T-cell (primary cell): Measurements from ENCODE around the gene PDRG1. TPM values are rescaled to one million over a fixed set of nuclear protein-coding genes. Genes with fewer than 3 reads are reported as not detected.

Source experiments
- ATAC-seq, 4 experiments: fragments of 200-7000 bp in 3 of 4; fragments of 150-1000 bp in 1 of 4; cut with Tn5 transposase; replicated peaks in 1 of 4; 1 replicate in 3 of 4; 2 replicates in 1 of 4; pipeline ENCODE4 v1.10.0; 2021; ENCODE audit warnings: moderate library complexity in 3 of 4, mild to moderate bottlenecking in 2 of 4, moderate number of reproducible peaks in 1 of 4
- CTCF ChIA-PET, 2 donors: fragments of 300-600 bp; sonication (Branson Sonifier 250); formaldehyde crosslinking; loops; one replicate each; lab custom pipeline; 2022; ENCODE audit warnings: antibody characterized with exemption in 2 of 2; lab: Charles Lee
- POLR2A ChIA-PET, 2 donors: fragments of 300-600 bp; sonication (Branson Sonifier 250); formaldehyde crosslinking; loops; one replicate each; lab custom pipeline; 2022; ENCODE audit warnings: antibody characterized with exemption in 2 of 2; lab: Charles Lee
- DNase-seq, 35 experiments: peaks; one replicate each; pipeline versions ENCODE4 v3.0.0 to v3.0.0-alpha.2; 2013 to 2023
- H3K27ac ChIP-seq: one replicate; pipeline ENCODE4 v1.5.1; 2013; ENCODE audit warnings: low read length
- H3K27me3 ChIP-seq, 2 experiments: replicated peaks in 1 of 2; 1 replicate in 1 of 2; 2 replicates in 1 of 2; pipeline versions ENCODE4 v1.6.1 to v1.7.0; 2013; ENCODE audit warnings: low read length in 1 of 2, mixed read lengths in 1 of 2; ENCODE audit not compliant: control insufficient read depth in 2 of 2, insufficient read depth in 2 of 2; ENCODE audit errors: extremely low read depth in 1 of 2
- H3K36me3 ChIP-seq, 2 donors: 1 replicate in 1 of 2; 2 replicates in 1 of 2; pipeline versions ENCODE4 v1.6.1 to v1.7.0; 2013; ENCODE audit warnings: low read length in 1 of 2; ENCODE audit not compliant: control insufficient read depth in 2 of 2, insufficient read depth in 1 of 2; ENCODE audit errors: extremely low read depth in 1 of 2
- H3K4me1 ChIP-seq, 2 experiments: 1 replicate in 1 of 2; 2 replicates in 1 of 2; pipeline versions ENCODE4 v1.6.1 to v1.7.0; 2013; ENCODE audit warnings: low read length in 2 of 2, mixed read lengths in 1 of 2; ENCODE audit not compliant: insufficient read depth in 2 of 2, control insufficient read depth in 1 of 2; ENCODE audit errors: extremely low read depth in 1 of 2
- H3K4me3 ChIP-seq, 2 donors: 1 replicate in 1 of 2; 2 replicates in 1 of 2; pipeline versions ENCODE4 v1.5.1 to v1.7.0; 2013; ENCODE audit warnings: mild to moderate bottlenecking in 2 of 2, low read length in 1 of 2, moderate library complexity in 1 of 2; ENCODE audit not compliant: control insufficient read depth in 1 of 2; ENCODE audit errors: extremely low read depth in 1 of 2
- H3K9me3 ChIP-seq: 2 replicates; pipeline ENCODE4 v1.7.0; 2013
- H3K27ac Mint-ChIP-seq, 2 donors: one replicate each; pipeline ENCODE4 v1.8.0; 2020 to 2021; ENCODE audit warnings: mild to moderate bottlenecking in 2 of 2, mixed read lengths in 2 of 2
- H3K27me3 Mint-ChIP-seq, 2 donors: one replicate each; pipeline ENCODE4 v1.8.0; 2021 to 2022; ENCODE audit warnings: mixed read lengths in 2 of 2
- H3K36me3 Mint-ChIP-seq: one replicate; pipeline ENCODE4 v1.8.0; 2021; ENCODE audit warnings: mixed read lengths
- H3K4me1 Mint-ChIP-seq, 3 donors: one replicate each; pipeline ENCODE4 v1.8.0; 2020 to 2022; ENCODE audit warnings: mixed read lengths in 3 of 3, mild to moderate bottlenecking in 1 of 3
- H3K4me3 Mint-ChIP-seq, 3 donors: one replicate each; pipeline ENCODE4 v1.8.0; 2020 to 2022; ENCODE audit warnings: mild to moderate bottlenecking in 3 of 3, mixed read lengths in 3 of 3, moderate library complexity in 3 of 3
- H3K9me3 Mint-ChIP-seq, 3 donors: one replicate each; pipeline ENCODE4 v1.8.0; 2020 to 2022; ENCODE audit warnings: mixed read lengths in 3 of 3
- WGBS: methylation state at CpG from one replicate; pipeline ENCODE4 v1.1.5; 2013; ENCODE audit warnings: missing lambda C conversion rate; ENCODE audit not compliant: insufficient coverage; 5-methylcytosine and 5-hydroxymethylcytosine counted together
- total RNA-seq, 35 experiments: library from RNA in 6 of 35; stranded (reverse) in 6 of 35; fragments of 120-200 nt in 1 of 35; gene quantifications; one replicate each; pipeline versions ENCODE4 v1.2.1 to v1.2.4 and lab custom pipeline; 2013 to 2026

The PDRG1 gene
- total RNA-seq, 5 donors from 2014 or later (not counting 1 experiment from before 2014, with no cell fraction given) = 7.5 to 14.5 (median 11.6) TPM

DNA sequence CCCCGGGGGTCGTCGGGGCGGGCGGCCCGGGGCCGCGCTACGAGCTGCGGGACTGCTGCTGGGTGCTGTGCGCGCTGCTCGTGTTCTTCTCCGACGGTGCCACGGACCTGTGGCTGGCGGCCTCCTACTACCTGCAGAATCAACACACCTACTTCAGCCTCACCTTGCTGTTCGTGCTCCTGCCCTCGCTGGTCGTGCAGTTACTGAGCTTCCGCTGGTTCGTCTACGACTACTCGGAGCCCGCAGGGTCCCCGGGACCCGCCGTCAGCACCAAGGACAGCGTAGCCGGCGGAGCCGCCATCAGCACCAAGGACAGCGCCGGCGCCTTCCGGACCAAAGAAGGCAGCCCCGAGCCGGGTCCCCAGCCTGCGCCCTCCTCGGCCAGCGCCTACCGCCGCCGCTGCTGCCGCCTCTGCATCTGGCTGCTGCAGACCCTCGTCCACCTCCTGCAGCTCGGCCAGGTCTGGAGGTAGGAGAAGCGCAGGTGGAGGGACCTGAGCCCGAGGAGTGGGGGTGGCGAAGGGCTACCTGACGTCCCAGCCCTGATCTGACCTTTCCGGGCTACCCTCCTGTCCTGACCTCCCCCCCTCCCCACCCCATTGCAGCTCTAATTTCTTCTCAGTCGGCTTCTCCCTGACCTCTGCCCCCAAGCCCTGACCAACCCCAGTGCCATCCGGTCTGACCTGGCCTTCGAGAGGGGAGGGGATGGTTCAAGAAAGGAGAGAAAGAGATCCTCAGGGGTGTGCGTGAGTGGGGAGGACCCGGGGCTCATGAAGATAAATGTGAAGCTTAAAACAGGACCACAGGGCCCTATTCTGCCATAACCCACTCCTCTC lies 16.7 kb upstream of the PDRG1 start:
- ChIA-PET CTCF (interaction anchor here (0.6 to 1.2 kb wide), 4 partner anchors 14 to 23 kb away, joined by 3 to 5 read pairs (median 4); partner anchors contain the start of gene PDRG1 (in 1 of the 2)), POLR2A (interaction anchor here in 1 of 2 donors (1.2 kb wide), 1 partner anchor 15 kb away, joined by 8 read pairs; no protein-coding TSS in a partner anchor)
- Mint-ChIP-seq H3K36me3 (no peaks in the 10 kb centered on the region), H3K27me3 (peaks cover 52 to 71% of the 10 kb centered on the region in 2 donors), H3K27ac (no peak overlapping the region), H3K9me3 (no peaks in the 10 kb centered on the region), H3K4me3 (peak overlapping the region; percentile 75 to 82 (median 82)), H3K4me1 (peaks cover 0 to 12% (median 6%) of the 10 kb centered on the region in 3 donors)
- no peaks in the 10 kb centered on the region for H3K9me3 ChIP-seq
- peaks cover 2 to 50% of the 10 kb centered on the region in 2 experiments for H3K27me3 ChIP-seq
- peaks cover 0 to 12% of the 10 kb centered on the region in 2 experiments for H3K4me1 ChIP-seq
- H3K4me3 ChIP-seq = no peak overlapping the region
- ATAC-seq (peak; percentile 80 to 91 (median 89)), DNase-seq (peak; percentile 63 to 90 (median 79))
- H3K27ac ChIP-seq = no peak overlapping the region
- no peaks in the 10 kb centered on the region for H3K36me3 ChIP-seq
- 4% methylated on average over 50 of the region's 57 CpGs for WGBS

DNA sequence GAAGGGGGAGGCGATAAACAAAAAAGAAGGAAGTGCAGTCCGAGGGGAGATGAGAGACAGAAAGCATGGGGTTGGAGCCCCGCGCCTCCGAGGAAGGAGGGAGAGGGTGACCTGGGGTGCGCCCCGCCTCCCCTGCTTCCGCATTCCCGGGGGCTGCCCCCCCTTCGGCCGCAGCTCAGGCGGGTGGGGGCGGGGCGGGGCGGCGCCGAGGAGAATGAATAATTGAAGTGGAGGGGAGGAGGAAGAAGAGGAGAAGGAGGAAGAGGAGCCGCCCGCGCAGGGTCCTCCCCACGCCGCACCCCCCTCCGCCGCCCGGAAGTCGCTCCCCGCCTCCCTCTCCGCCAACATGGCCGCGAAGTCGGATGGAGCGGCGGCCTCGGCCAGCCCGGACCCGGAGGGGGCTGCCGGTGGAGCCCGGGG lies 16.0 kb upstream of the PDRG1 start, which contains the start of gene XKR7:
Gene XKR7, plus strand, starts transcription at position 322 of the 420 bp plus-strand sequence. Its CDS starts 25 bp downstream, at position 347.
- Mint-ChIP-seq H3K27ac (peak within 1 kb of the TSS in 1 of 2 donors; percentile 55), H3K27me3 (peaks cover 47 to 69% of the 10 kb centered on the region in 2 donors), H3K9me3 (no peaks in the 10 kb centered on the region), H3K4me3 (peak within 1 kb of the TSS; percentile 75 to 82 (median 82)), H3K4me1 (peaks cover 0 to 12% (median 6%) of the 10 kb centered on the region in 3 donors), H3K36me3 (no peaks in the 10 kb centered on the region)
- peak in 5 of 35 experiments; percentile 0 to 16 (median 10) for DNase-seq
- peaks cover 0 to 12% of the 10 kb centered on the region in 2 experiments for H3K4me1 ChIP-seq
- no peaks in the 10 kb centered on the region for H3K36me3 ChIP-seq
- peaks cover 2 to 49% of the 10 kb centered on the region in 2 experiments for H3K27me3 ChIP-seq
- 3% methylated on average over 30 of the region's 38 CpGs for WGBS
- peak within 1 kb of the TSS in 1 of 2 donors; percentile 10 for H3K4me3 ChIP-seq
- CTCF ChIA-PET = interaction anchor here (0.6 to 1.2 kb wide), 2 partner anchors 14 to 16 kb away, joined by 4 to 5 read pairs; partner anchors contain the start of gene PDRG1 (in 1 of the 2)
- POLR2A ChIA-PET = interaction anchor here in 1 of 2 donors (1.2 kb wide), 1 partner anchor 14 kb away, joined by 8 read pairs; no protein-coding TSS in a partner anchor
- H3K27ac ChIP-seq = no peak within 1 kb of the TSS
- ATAC-seq = peak; percentile 41 to 48 (median 46)
- no peaks in the 10 kb centered on the region for H3K9me3 ChIP-seq

DNA sequence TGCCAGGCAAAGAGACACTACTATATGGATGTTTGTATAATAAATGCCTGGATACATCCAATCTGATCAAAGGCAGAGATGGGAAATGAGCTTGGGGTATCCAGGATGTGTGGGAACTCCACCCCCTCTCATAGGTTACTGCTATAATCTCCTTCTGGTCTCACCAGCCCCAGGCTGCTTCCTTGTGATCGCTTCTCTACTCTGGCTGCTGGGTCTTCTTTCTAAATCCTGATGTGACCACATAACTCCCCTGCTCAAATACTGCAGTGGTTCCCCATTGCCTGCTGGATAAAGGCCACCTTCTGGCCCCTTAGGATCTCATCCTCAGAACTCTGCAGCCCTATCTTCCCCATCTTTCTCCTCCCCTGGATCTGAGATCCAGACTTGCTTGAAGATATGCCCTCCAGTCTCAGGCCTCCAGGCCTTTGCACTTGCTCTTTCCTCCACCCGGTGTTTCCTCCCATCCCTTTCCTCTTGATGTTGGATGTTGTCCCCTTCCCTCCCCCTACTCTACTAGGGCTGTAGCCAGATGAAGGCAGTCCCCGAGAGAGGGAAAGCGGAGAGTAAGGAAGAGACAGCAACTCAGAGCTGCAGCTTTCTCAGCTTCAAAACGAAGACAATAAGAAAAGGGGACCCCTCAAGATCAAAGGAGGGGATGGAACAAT lies 15.3 kb upstream of the PDRG1 start:
- Mint-ChIP-seq H3K36me3 (no peaks in the 10 kb centered on the region), H3K4me3 (peak overlapping the region; percentile 43 to 82 (median 46)), H3K27ac (peak overlapping the region in 1 of 2 donors; percentile 55), H3K27me3 (peaks cover 50 to 67% of the 10 kb centered on the region in 2 donors), H3K4me1 (peaks cover 0 to 12% (median 6%) of the 10 kb centered on the region in 3 donors), H3K9me3 (no peaks in the 10 kb centered on the region)
- Histone ChIP-seq H3K27me3 (peaks cover 2 to 51% of the 10 kb centered on the region in 2 experiments), H3K4me1 (peaks cover 0 to 12% of the 10 kb centered on the region in 2 experiments), H3K36me3 (no peaks in the 10 kb centered on the region), H3K9me3 (no peaks in the 10 kb centered on the region), H3K27ac (no peak overlapping the region), H3K4me3 (no peak overlapping the region)
- ChIA-PET CTCF (interaction anchor here in 1 of 2 donors (1.2 kb wide), 1 partner anchor 15 kb away, joined by 5 read pairs; the partner anchor contains the start of gene PDRG1), POLR2A (no interaction called here)
- 25% methylated on average over 1 of the region's 5 CpGs for WGBS
- ATAC-seq = no peak
- no peak for DNase-seq

DNA sequence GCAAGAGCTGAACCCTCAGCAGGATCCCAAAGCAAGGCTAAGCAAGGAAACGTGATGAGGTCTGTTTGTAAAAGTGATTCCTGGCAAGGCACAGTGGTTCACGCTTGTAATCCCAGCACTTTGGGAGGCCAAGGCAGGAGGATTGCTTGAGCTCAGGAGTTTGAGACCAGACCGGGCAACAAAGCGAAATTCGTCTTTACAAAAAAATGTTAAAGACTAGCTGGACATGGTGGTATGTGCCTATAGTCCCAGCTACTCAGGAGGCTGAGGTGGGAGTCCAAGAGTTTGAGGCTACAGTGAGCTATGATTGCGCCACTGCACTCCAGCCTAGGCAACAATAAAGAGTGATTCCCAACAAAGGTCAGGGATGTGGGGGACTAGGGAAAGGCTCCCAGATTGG lies 12.0 kb upstream of the PDRG1 start:
- DNase-seq = no peak
- ChIA-PET CTCF (interaction anchor here (1.2 to 1.5 kb wide), 3 partner anchors 9 to 13 kb away, joined by 4 to 5 read pairs (median 4); partner anchors contain the start of gene PDRG1 (in 1 of the 2)), POLR2A (no interaction called here)
- Mint-ChIP-seq H3K27ac (no peak overlapping the region), H3K4me3 (no peak overlapping the region), H3K9me3 (no peaks in the 10 kb centered on the region), H3K4me1 (peaks cover 0 to 8% (median 6%) of the 10 kb centered on the region in 3 donors), H3K27me3 (peaks cover 45 to 65% of the 10 kb centered on the region in 2 donors), H3K36me3 (no peaks in the 10 kb centered on the region)
- Histone ChIP-seq H3K9me3 (no peaks in the 10 kb centered on the region), H3K27me3 (peaks cover 0 to 57% of the 10 kb centered on the region in 2 experiments), H3K27ac (no peak overlapping the region), H3K4me3 (no peak overlapping the region), H3K36me3 (no peaks in the 10 kb centered on the region), H3K4me1 (peaks cover 0 to 12% of the 10 kb centered on the region in 2 experiments)
- ATAC-seq = no peak
- 70% methylated on average over 6 of the region's 6 CpGs for WGBS

DNA sequence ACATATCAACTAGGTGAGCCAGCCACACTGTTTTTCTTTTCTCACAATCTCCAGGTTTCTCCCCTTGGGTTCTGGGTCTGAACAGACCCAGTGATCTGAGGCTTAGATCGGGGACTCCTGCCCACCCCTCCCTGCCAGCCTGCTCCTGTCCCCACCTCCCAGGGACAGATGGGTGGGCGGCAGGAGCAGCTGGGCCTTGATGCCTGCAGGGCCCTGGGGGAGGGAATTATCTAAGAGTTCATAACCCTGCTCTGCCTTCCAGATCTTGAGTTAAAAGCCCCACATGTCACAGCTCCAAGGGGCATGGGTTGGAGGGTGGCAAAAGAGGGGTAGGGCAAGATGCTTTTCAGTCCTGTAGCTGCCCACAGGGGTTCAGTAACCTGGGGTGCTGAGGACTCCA lies 10.9 kb upstream of the PDRG1 start:
- POLR2A ChIA-PET = no interaction called here
- Mint-ChIP-seq H3K27ac (no peak overlapping the region), H3K4me3 (no peak overlapping the region), H3K9me3 (no peaks in the 10 kb centered on the region), H3K36me3 (no peaks in the 10 kb centered on the region), H3K27me3 (peaks cover 46 to 65% of the 10 kb centered on the region in 2 donors), H3K4me1 (peaks cover 0 to 5% (median 3%) of the 10 kb centered on the region in 3 donors)
- H3K27me3 ChIP-seq = peaks cover 0 to 53% of the 10 kb centered on the region in 2 experiments
- no peak overlapping the region for H3K27ac ChIP-seq
- no peak overlapping the region for H3K4me3 ChIP-seq
- ATAC-seq (no peak), DNase-seq (no peak)
- CTCF ChIA-PET = interaction anchor here in 1 of 2 donors (1.2 kb wide), 1 partner anchor 10 kb away, joined by 4 read pairs; no protein-coding TSS in a partner anchor
- no peaks in the 10 kb centered on the region for H3K9me3 ChIP-seq
- no peaks in the 10 kb centered on the region for H3K36me3 ChIP-seq
- WGBS = no CpG with 5 or more reads among the region's 2 CpGs
- peaks cover 0 to 2% of the 10 kb centered on the region in 2 experiments for H3K4me1 ChIP-seq
